ENCODE measurements around the gene ASCC2.

ASCC2 gene

GRCh38 chr22:29753808-29754657 lies 84.0 kb downstream of the ASCC2 start:
- DNase-seq, result no peak

- no peak for DNase-seq
These were observed 86.4 kb downstream of the ASCC2 start for GRCh38 chr22:29751669-29752068.

- no peak for DNase-seq
These were observed 87.2 kb downstream of the ASCC2 start for GRCh38 chr22:29750559-29751538.

- no peak for DNase-seq
These were observed 88.0 kb downstream of the ASCC2 start for GRCh38 chr22:29750029-29750428.

- DNase-seq, result no peak
These were observed 89.7 kb downstream of the ASCC2 start for GRCh38 chr22:29748248-29748893.

GRCh38 chr22:29747832-29748231 lies 90.2 kb downstream of the ASCC2 start:
- DNase-seq, result no peak

GRCh38 chr22:29744902-29745301 lies 93.2 kb downstream of the ASCC2 start:
- no peak for DNase-seq

- DNase-seq, result no peak
These were observed 95.7 kb downstream of the ASCC2 start for GRCh38 chr22:29742326-29742725.

- no peak for DNase-seq
These were observed 96.1 kb downstream of the ASCC2 start for GRCh38 chr22:29741926-29742325.

- DNase-seq, result no peak
These were observed 97.9 kb downstream of the ASCC2 start for GRCh38 chr22:29740216-29740615.

GRCh38 chr22:29739346-29739875 lies 98.7 kb downstream of the ASCC2 start:
- DNase-seq, result no peak
